HFFc6 (cell line): Measurements from ENCODE around the gene U2AF2. TPM values are rescaled to one million over a fixed set of nuclear protein-coding genes. Genes with fewer than 3 reads are reported as not detected.

Source experiments
- DNase-seq: peaks from one replicate; pipeline ENCODE4 v3.0.0-alpha.2; 2018
- H3K27ac Mint-ChIP-seq: 2 replicates; pipeline ENCODE4 v1.8.0; 2020; ENCODE audit warnings: mild to moderate bottlenecking, mixed read lengths
- H3K27me3 Mint-ChIP-seq: 2 replicates; pipeline ENCODE4 v1.8.0; 2021; ENCODE audit warnings: mild to moderate bottlenecking, moderate library complexity, mixed read lengths; ENCODE audit not compliant: insufficient read depth
- H3K36me3 Mint-ChIP-seq: 2 replicates; pipeline ENCODE4 v1.8.0; 2021; ENCODE audit warnings: low read depth, mixed read lengths
- H3K4me1 Mint-ChIP-seq: 2 replicates; pipeline ENCODE4 v1.8.0; 2020; ENCODE audit warnings: low read depth, mixed read lengths
- H3K4me3 Mint-ChIP-seq: 2 replicates; pipeline ENCODE4 v1.8.0; 2020; ENCODE audit warnings: mild to moderate bottlenecking, moderate library complexity, mixed read lengths
- H3K9me3 Mint-ChIP-seq: 2 replicates; pipeline ENCODE4 v1.8.0; 2020; ENCODE audit warnings: mild to moderate bottlenecking, mixed read lengths
- CTCF ChIP-seq: fragments of 200-600 bp; sonication (generic); IDR thresholded peaks from 2 replicates; pipeline ENCODE4 v1.5.0; 2021; ENCODE audit warnings: antibody characterized with exemption, mild to moderate bottlenecking
- total RNA-seq, 6 experiments: library from RNA; stranded (reverse); fragmentation: NEBNext Ultra II Directional; extraction: Animal tissue kit (Norgen Biotek cat#: 25700); gene quantifications; 2 replicates in 1 of 6; 3 replicates in 5 of 6; pipeline ENCODE4 v1.2.3, GENCODE V29; 2021

Gene U2AF2
- total RNA-seq, 6 experiments from 2014 or later = 212 to 241 (median 226) TPM

- Mint-ChIP-seq H3K4me1 (no peaks in the 10 kb centered on the region), H3K9me3 (no peaks in the 10 kb centered on the region), H3K36me3 (peaks cover 52% of the 10 kb centered on the region), H3K27me3 (peaks cover 4% of the 10 kb centered on the region; the same call in 1 of the 2 replicates), H3K27ac (no peak overlapping the region), H3K4me3 (no peak overlapping the region)
- TF ChIP-seq CTCF = peak; percentile 74
- DNase-seq = no peak
Observed at GRCh38 chr19:55703790-55704215, 49.0 kb downstream of the U2AF2 start.

- DNase-seq = no peak
- Mint-ChIP-seq H3K9me3 (no peaks in the 10 kb centered on the region), H3K4me3 (no peak overlapping the region), H3K36me3 (peaks cover 46% of the 10 kb centered on the region), H3K27me3 (peaks cover 4% of the 10 kb centered on the region; the same call in 1 of the 2 replicates), H3K27ac (no peak overlapping the region), H3K4me1 (no peaks in the 10 kb centered on the region)
- no peak for TF ChIP-seq CTCF
Observed at GRCh38 chr19:55704494-55705245, 49.8 kb downstream of the U2AF2 start.

GRCh38 chr19:55705972-55706371 is 51.1 kb downstream of the U2AF2 start:
- peaks cover 4% of the 10 kb centered on the region; the same call in 1 of the 2 replicates for H3K27me3 Mint-ChIP-seq
- H3K27ac Mint-ChIP-seq = no peak overlapping the region
- H3K36me3 Mint-ChIP-seq = peaks cover 40% of the 10 kb centered on the region
- TF ChIP-seq CTCF = no peak
- no peaks in the 10 kb centered on the region for H3K4me1 Mint-ChIP-seq
- H3K9me3 Mint-ChIP-seq = no peaks in the 10 kb centered on the region
- no peak for DNase-seq
- no peak overlapping the region for H3K4me3 Mint-ChIP-seq

- Mint-ChIP-seq H3K36me3 (peaks cover 4% of the 10 kb centered on the region; the same call in 1 of the 2 replicates), H3K27ac (no peak overlapping the region), H3K4me3 (no peak overlapping the region), H3K4me1 (no peaks in the 10 kb centered on the region), H3K9me3 (peaks cover 18% of the 10 kb centered on the region), H3K27me3 (peaks cover 2% of the 10 kb centered on the region; the same call in 1 of the 2 replicates)
- no peak for TF ChIP-seq CTCF
- DNase-seq = no peak
Observed at GRCh38 chr19:55711719-55712118, 56.9 kb downstream of the U2AF2 start.

GRCh38 chr19:55712804-55713631 is 58.2 kb downstream of the U2AF2 start:
- Mint-ChIP-seq H3K4me3 (no peak overlapping the region), H3K27ac (no peak overlapping the region), H3K9me3 (peaks cover 18% of the 10 kb centered on the region), H3K4me1 (no peaks in the 10 kb centered on the region), H3K36me3 (peaks cover 4% of the 10 kb centered on the region; the same call in 1 of the 2 replicates), H3K27me3 (peaks cover 11% of the 10 kb centered on the region)
- no peak for TF ChIP-seq CTCF
- no peak for DNase-seq
